ENCODE results near the gene TEX51.
A peak's percentile ranks its signal among the peaks of the same experiment; 100 is the strongest.

Gene TEX51

DNA sequence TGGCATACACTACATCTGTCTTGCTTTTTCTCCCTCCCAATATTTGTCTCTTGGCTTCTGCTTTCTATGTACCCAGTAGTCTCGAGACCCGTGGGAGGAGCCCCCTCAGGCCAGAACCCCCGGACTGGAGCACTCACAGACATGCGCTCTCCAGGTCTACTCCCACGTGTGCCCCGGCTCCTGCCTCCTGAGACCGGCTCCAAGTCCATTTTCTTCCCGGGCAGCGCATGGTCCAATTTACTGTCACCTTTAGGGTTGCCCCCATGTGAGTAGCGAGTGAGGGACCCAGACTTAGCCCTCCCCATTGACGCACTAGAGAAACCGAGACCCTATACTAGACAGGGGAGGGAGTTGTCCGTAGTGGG is 11.8 kb upstream of the TEX51 start:
- Histone ChIP-seq H3K27me3 (ENCODE audit: control insufficient read depth in 1 of 2, insufficient read depth in 2 of 2, low read length in 2 of 2) (no peaks in the 10 kb centered on the region), H3K36me3 (ENCODE audit: insufficient read depth, low read length) (no peaks in the 10 kb centered on the region), H3K27ac (ENCODE audit: low read depth, low read length) (no peak overlapping the region), H3K9me3 (ENCODE audit: low read length) (no peaks in the 10 kb centered on the region), H3K4me3 (ENCODE audit: low read depth in 1 of 2, low read length in 2 of 2) (peak overlapping the region in 1 of 2 donors; percentile 58), H3K9ac (ENCODE audit: low read length) (no peak overlapping the region), H3K4me1 (ENCODE audit: insufficient read depth, low read length) (peaks cover 12% of the 10 kb centered on the region)

GRCh38 chr2:126887506-126887905 is 11.2 kb upstream of the TEX51 start:
- no peak overlapping the region for H3K27ac ChIP-seq (ENCODE audit: low read depth, low read length)
- H3K9me3 ChIP-seq (ENCODE audit: low read length), result no peaks in the 10 kb centered on the region
- no peaks in the 10 kb centered on the region for H3K36me3 ChIP-seq (ENCODE audit: insufficient read depth, low read length)
- H3K9ac ChIP-seq (ENCODE audit: low read length), result no peak overlapping the region
- H3K4me3 ChIP-seq (ENCODE audit: low read depth in 1 of 2, low read length in 2 of 2), result no peak overlapping the region
- H3K27me3 ChIP-seq (ENCODE audit: control insufficient read depth in 1 of 2, insufficient read depth in 2 of 2, low read length in 2 of 2), result no peaks in the 10 kb centered on the region
- H3K4me1 ChIP-seq (ENCODE audit: insufficient read depth, low read length), result peaks cover 12% of the 10 kb centered on the region

DNA sequence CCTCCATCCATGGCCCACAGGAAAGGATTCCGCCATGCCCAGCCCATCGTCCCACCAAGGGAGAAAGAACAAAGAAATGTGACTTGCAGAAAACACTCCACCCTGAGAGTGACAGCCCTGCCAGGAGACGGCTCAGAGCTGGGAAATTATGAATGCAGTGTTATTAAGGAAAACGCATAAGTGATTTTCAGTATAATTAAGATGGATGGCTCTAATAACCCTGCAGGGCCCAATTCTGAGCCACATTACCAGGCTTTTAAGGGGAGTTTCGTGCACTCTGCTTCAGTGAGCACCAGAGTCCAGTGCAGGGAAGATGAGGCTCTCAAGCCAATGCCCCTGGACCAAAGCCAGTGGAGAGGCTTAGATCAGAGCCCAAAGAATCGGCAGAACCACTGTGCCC is 10.6 kb upstream of the TEX51 start:
- H3K36me3 ChIP-seq (ENCODE audit: insufficient read depth, low read length), result no peaks in the 10 kb centered on the region
- no peaks in the 10 kb centered on the region for H3K27me3 ChIP-seq (ENCODE audit: control insufficient read depth in 1 of 2, insufficient read depth in 2 of 2, low read length in 2 of 2)
- no peak overlapping the region for H3K27ac ChIP-seq (ENCODE audit: low read depth, low read length)
- no peak overlapping the region for H3K4me3 ChIP-seq (ENCODE audit: low read depth in 1 of 2, low read length in 2 of 2)
- H3K4me1 ChIP-seq (ENCODE audit: insufficient read depth, low read length), result peaks cover 12% of the 10 kb centered on the region
- H3K9me3 ChIP-seq (ENCODE audit: low read length), result no peaks in the 10 kb centered on the region
- H3K9ac ChIP-seq (ENCODE audit: low read length), result no peak overlapping the region

- Histone ChIP-seq H3K9ac (ENCODE audit: low read length) (no peak overlapping the region), H3K27ac (ENCODE audit: low read depth, low read length) (no peak overlapping the region), H3K9me3 (ENCODE audit: low read length) (no peaks in the 10 kb centered on the region), H3K27me3 (ENCODE audit: control insufficient read depth in 1 of 2, insufficient read depth in 2 of 2, low read length in 2 of 2) (no peaks in the 10 kb centered on the region), H3K4me1 (ENCODE audit: insufficient read depth, low read length) (peaks cover 12% of the 10 kb centered on the region), H3K4me3 (ENCODE audit: low read depth in 1 of 2, low read length in 2 of 2) (no peak overlapping the region), H3K36me3 (ENCODE audit: insufficient read depth, low read length) (no peaks in the 10 kb centered on the region)
These were observed 9.6 kb upstream of the TEX51 start for GRCh38 chr2:126889071-126889470.

- no peaks in the 10 kb centered on the region for H3K9me3 ChIP-seq (ENCODE audit: low read length)
- peaks cover 12% of the 10 kb centered on the region for H3K4me1 ChIP-seq (ENCODE audit: insufficient read depth, low read length)
- H3K27ac ChIP-seq (ENCODE audit: low read depth, low read length), result no peak overlapping the region
- H3K36me3 ChIP-seq (ENCODE audit: insufficient read depth, low read length), result no peaks in the 10 kb centered on the region
- H3K4me3 ChIP-seq (ENCODE audit: low read depth in 1 of 2, low read length in 2 of 2), result no peak overlapping the region
- H3K9ac ChIP-seq (ENCODE audit: low read length), result no peak overlapping the region
- H3K27me3 ChIP-seq (ENCODE audit: control insufficient read depth in 1 of 2, insufficient read depth in 2 of 2, low read length in 2 of 2), result no peaks in the 10 kb centered on the region
These were observed 9.1 kb upstream of the TEX51 start for GRCh38 chr2:126889496-126890135.

DNA sequence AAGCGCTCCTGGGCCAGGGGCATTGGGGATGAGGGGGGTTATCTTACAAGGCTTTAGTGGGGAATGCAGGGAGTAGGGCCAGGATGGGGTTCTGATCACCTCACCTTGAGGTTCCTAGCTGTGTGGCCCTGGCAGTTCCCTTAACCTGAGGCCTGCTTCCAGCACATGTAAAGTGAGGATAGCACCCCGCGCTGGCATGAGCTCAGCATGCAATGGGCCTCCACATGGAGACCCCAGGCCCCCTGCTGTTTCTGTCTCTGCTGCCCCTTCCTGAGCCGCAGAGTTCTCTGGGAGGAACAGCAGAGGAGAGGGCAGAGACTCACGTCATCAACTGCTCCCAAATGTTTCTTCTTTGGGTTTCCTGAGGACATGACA is 8.6 kb upstream of the TEX51 start:
- Histone ChIP-seq H3K4me3 (ENCODE audit: low read depth in 1 of 2, low read length in 2 of 2) (no peak overlapping the region), H3K27ac (ENCODE audit: low read depth, low read length) (no peak overlapping the region), H3K9me3 (ENCODE audit: low read length) (no peaks in the 10 kb centered on the region), H3K27me3 (ENCODE audit: control insufficient read depth in 1 of 2, insufficient read depth in 2 of 2, low read length in 2 of 2) (no peaks in the 10 kb centered on the region), H3K4me1 (ENCODE audit: insufficient read depth, low read length) (peaks cover 12% of the 10 kb centered on the region), H3K36me3 (ENCODE audit: insufficient read depth, low read length) (no peaks in the 10 kb centered on the region), H3K9ac (ENCODE audit: low read length) (no peak overlapping the region)

- no peak overlapping the region for H3K9ac ChIP-seq (ENCODE audit: low read length)
- H3K9me3 ChIP-seq (ENCODE audit: low read length), result no peaks in the 10 kb centered on the region
- H3K27me3 ChIP-seq (ENCODE audit: control insufficient read depth in 1 of 2, insufficient read depth in 2 of 2, low read length in 2 of 2), result no peaks in the 10 kb centered on the region
- H3K27ac ChIP-seq (ENCODE audit: low read depth, low read length), result no peak overlapping the region
- H3K4me1 ChIP-seq (ENCODE audit: insufficient read depth, low read length), result peaks cover 8% of the 10 kb centered on the region
- no peaks in the 10 kb centered on the region for H3K36me3 ChIP-seq (ENCODE audit: insufficient read depth, low read length)
- no peak overlapping the region for H3K4me3 ChIP-seq (ENCODE audit: low read depth in 1 of 2, low read length in 2 of 2)
These were observed 7.9 kb upstream of the TEX51 start for GRCh38 chr2:126890551-126891450.

- no peak overlapping the region for H3K27ac ChIP-seq (ENCODE audit: low read depth, low read length)
- no peak overlapping the region for H3K9ac ChIP-seq (ENCODE audit: low read length)
- H3K4me1 ChIP-seq (ENCODE audit: insufficient read depth, low read length), result peaks cover under 1% of the 10 kb centered on the region
- H3K36me3 ChIP-seq (ENCODE audit: insufficient read depth, low read length), result no peaks in the 10 kb centered on the region
- H3K4me3 ChIP-seq (ENCODE audit: low read depth in 1 of 2, low read length in 2 of 2), result no peak overlapping the region
- H3K27me3 ChIP-seq (ENCODE audit: control insufficient read depth in 1 of 2, insufficient read depth in 2 of 2, low read length in 2 of 2), result no peaks in the 10 kb centered on the region
- H3K9me3 ChIP-seq (ENCODE audit: low read length), result no peaks in the 10 kb centered on the region
These were observed 6.8 kb upstream of the TEX51 start for GRCh38 chr2:126891681-126892500.

GRCh38 chr2:126893153-126893552 is 5.5 kb upstream of the TEX51 start:
- Histone ChIP-seq H3K27me3 (ENCODE audit: control insufficient read depth in 1 of 2, insufficient read depth in 2 of 2, low read length in 2 of 2) (no peaks in the 10 kb centered on the region), H3K27ac (ENCODE audit: low read depth, low read length) (no peak overlapping the region), H3K9me3 (ENCODE audit: low read length) (no peaks in the 10 kb centered on the region), H3K4me1 (ENCODE audit: insufficient read depth, low read length) (no peaks in the 10 kb centered on the region), H3K4me3 (ENCODE audit: low read depth in 1 of 2, low read length in 2 of 2) (no peak overlapping the region), H3K9ac (ENCODE audit: low read length) (no peak overlapping the region), H3K36me3 (ENCODE audit: insufficient read depth, low read length) (no peaks in the 10 kb centered on the region)

GRCh38 chr2:126893606-126894005 is 5.1 kb upstream of the TEX51 start:
- Histone ChIP-seq H3K4me3 (ENCODE audit: low read depth in 1 of 2, low read length in 2 of 2) (no peak overlapping the region), H3K36me3 (ENCODE audit: insufficient read depth, low read length) (no peaks in the 10 kb centered on the region), H3K9me3 (ENCODE audit: low read length) (no peaks in the 10 kb centered on the region)

GRCh38 chr2:126894082-126894481 is 4.6 kb upstream of the TEX51 start:
- H3K27me3 ChIP-seq (ENCODE audit: control insufficient read depth in 1 of 2, insufficient read depth in 2 of 2, low read length in 2 of 2), result no peaks in the 10 kb centered on the region
- no peaks in the 10 kb centered on the region for H3K9me3 ChIP-seq (ENCODE audit: low read length)
- no peak overlapping the region for H3K27ac ChIP-seq (ENCODE audit: low read depth, low read length)
- no peaks in the 10 kb centered on the region for H3K36me3 ChIP-seq (ENCODE audit: insufficient read depth, low read length)
- H3K4me1 ChIP-seq (ENCODE audit: insufficient read depth, low read length), result no peaks in the 10 kb centered on the region
- H3K4me3 ChIP-seq (ENCODE audit: low read depth in 1 of 2, low read length in 2 of 2), result no peak overlapping the region
- H3K9ac ChIP-seq (ENCODE audit: low read length), result no peak overlapping the region

More at GRCh38 chr2:126893606-126894005, 5.1 kb upstream of the TEX51 start:
- H3K9ac ChIP-seq (ENCODE audit: low read length), result no peak overlapping the region
- H3K27ac ChIP-seq (ENCODE audit: low read depth, low read length), result no peak overlapping the region
- no peaks in the 10 kb centered on the region for H3K27me3 ChIP-seq (ENCODE audit: control insufficient read depth in 1 of 2, insufficient read depth in 2 of 2, low read length in 2 of 2)
- H3K4me1 ChIP-seq (ENCODE audit: insufficient read depth, low read length), result no peaks in the 10 kb centered on the region
